Gastroesophageal sphincter (tissue), 4 donors: ENCODE data around the gene RFPL3. TPM values are rescaled to one million over a fixed set of nuclear protein-coding genes. Genes with fewer than 3 reads are reported as not detected.

Source experiments
- ATAC-seq: fragments of 150-250 bp; one replicate; pipeline ENCODE4 v1.9.1; 2016; ENCODE audit warnings: mild to moderate bottlenecking, moderate library complexity
- H3K27ac ChIP-seq, 4 donors: fragments of 200-600 bp; sonication (generic) in 3 of 4; 1 replicate in 3 of 4; 2 replicates in 1 of 4; pipeline ENCODE4 v1.5.1; 2016 to 2019
- H3K27me3 ChIP-seq: fragments of 200-600 bp; sonication (generic); one replicate; pipeline ENCODE4 v1.5.1; 2019
- H3K36me3 ChIP-seq, 2 donors: fragments of 200-600 bp; sonication (generic); one replicate each; pipeline ENCODE4 v1.5.1; 2019; ENCODE audit warnings: control low read depth in 1 of 2
- H3K4me1 ChIP-seq, 3 donors: fragments of 200-600 bp; sonication (generic); 1 replicate in 2 of 3; 2 replicates in 1 of 3; pipeline ENCODE4 v1.5.1; 2016 to 2019; ENCODE audit warnings: control low read depth in 2 of 3
- H3K4me3 ChIP-seq, 2 donors: fragments of 200-600 bp; sonication (generic); one replicate each; pipeline ENCODE4 v1.5.1; 2019; ENCODE audit warnings: mild to moderate bottlenecking in 1 of 2, moderate library complexity in 1 of 2
- H3K9me3 ChIP-seq, 3 donors: fragments of 200-600 bp; sonication (generic); one replicate each; pipeline ENCODE4 v1.5.1; 2017 to 2019; ENCODE audit warnings: control low read depth in 2 of 3
- EP300 ChIP-seq: sonication (generic); formaldehyde crosslinking; IDR thresholded peaks from one replicate; pipeline ENCODE4 v1.6.1; 2017; ENCODE audit warnings: antibody characterized with exemption, mild to moderate bottlenecking
- POLR2A ChIP-seq, 2 donors: fragments of 450-650 bp; IDR thresholded peaks; one replicate each; pipeline ENCODE4 v1.6.1; 2017; ENCODE audit warnings: antibody characterized with exemption in 2 of 2, mild to moderate bottlenecking in 2 of 2, moderate library complexity in 1 of 2
- POLR2AphosphoS5 ChIP-seq: sonication (generic); formaldehyde crosslinking; IDR thresholded peaks from one replicate; pipeline ENCODE4 v1.6.1; 2017; ENCODE audit warnings: antibody characterized with exemption
- WGBS, 2 donors: methylation state at CpG; one replicate each; pipeline ENCODE4 v1.1.5; 2018; ENCODE audit warnings: low coverage in 1 of 2; 5-methylcytosine and 5-hydroxymethylcytosine counted together
- total RNA-seq, 4 donors: library from RNA; depleted of rRNA; stranded (reverse); fragments of >200 nt; gene quantifications; one replicate each; pipeline ENCODE4 v1.1.0, GENCODE V29; 2016
- TF ChIP-seq, protein P1 (sequence below), 4 experiments: fragments of 200-600 bp in 2 of 4; fragments of 450-650 bp in 2 of 4; sonication (generic) in 1 of 4; IDR thresholded peaks; one replicate each; pipeline ENCODE4 v1.5.1; 2017 to 2019; ENCODE audit warnings: antibody characterized with exemption in 4 of 4, mild to moderate bottlenecking in 2 of 4, moderate library complexity in 2 of 4

The RFPL3 gene
- total RNA-seq, 4 donors from 2014 or later = not detected

DNA sequence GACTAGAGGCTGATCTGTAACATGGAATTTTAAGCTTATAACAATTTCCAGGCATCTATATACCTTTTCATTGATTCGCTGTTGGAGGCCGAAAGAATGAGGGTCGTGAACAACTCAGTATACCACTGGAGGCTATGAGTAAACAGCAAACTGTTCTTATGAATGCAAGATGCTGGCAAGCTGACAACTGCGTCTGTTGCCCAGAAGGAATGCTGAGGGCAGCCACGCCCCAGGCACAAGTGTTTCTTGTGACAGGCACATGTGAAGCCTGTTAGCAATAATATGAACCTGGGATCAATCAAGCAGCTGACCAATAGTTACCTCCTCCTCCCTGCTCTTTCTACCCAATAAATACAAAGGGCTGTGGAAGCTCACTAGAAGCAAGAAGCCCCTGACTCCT, 39.1 kb downstream of the RFPL3 start:
- WGBS, 2 donors = 80% methylated on average over 1 to 5 of the region's 5 CpGs
- ATAC-seq = no peak
- Histone ChIP-seq H3K4me1 (no peaks in the 10 kb centered on the region), H3K36me3 (peaks cover 12 to 100% of the 10 kb centered on the region in 2 donors), H3K27ac (no peak overlapping the region), H3K4me3 (no peak overlapping the region), H3K27me3 (no peaks in the 10 kb centered on the region), H3K9me3 (no peaks in the 10 kb centered on the region)
- TF ChIP-seq POLR2AphosphoS5 = no peak
- TF ChIP-seq, protein P1, sequence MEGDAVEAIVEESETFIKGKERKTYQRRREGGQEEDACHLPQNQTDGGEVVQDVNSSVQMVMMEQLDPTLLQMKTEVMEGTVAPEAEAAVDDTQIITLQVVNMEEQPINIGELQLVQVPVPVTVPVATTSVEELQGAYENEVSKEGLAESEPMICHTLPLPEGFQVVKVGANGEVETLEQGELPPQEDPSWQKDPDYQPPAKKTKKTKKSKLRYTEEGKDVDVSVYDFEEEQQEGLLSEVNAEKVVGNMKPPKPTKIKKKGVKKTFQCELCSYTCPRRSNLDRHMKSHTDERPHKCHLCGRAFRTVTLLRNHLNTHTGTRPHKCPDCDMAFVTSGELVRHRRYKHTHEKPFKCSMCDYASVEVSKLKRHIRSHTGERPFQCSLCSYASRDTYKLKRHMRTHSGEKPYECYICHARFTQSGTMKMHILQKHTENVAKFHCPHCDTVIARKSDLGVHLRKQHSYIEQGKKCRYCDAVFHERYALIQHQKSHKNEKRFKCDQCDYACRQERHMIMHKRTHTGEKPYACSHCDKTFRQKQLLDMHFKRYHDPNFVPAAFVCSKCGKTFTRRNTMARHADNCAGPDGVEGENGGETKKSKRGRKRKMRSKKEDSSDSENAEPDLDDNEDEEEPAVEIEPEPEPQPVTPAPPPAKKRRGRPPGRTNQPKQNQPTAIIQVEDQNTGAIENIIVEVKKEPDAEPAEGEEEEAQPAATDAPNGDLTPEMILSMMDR (IDR thresholded peaks at IDR 0.05) = no peak
- TF ChIP-seq EP300 = no peak

DNA sequence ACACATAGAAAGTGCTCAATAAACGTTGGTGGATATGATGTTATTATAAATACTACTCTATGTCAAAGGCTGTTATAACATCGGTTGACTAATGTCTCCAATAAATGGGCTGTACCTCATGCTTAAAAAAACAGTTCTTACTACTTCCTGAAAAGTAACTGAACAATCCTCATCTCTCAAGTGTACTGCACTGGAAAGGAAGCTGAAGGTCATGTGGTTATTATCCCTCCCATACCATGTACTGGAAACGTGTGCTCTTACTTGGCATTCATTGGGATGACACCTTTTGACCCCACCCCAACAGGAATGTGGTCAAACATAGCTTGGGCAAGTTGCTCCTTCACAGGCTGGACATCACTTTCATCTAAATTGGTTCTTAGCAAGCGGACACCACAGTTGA, 43.8 kb downstream of the RFPL3 start:
- Histone ChIP-seq H3K9me3 (no peaks in the 10 kb centered on the region), H3K4me3 (no peak overlapping the region), H3K36me3 (peaks cover 15 to 99% of the 10 kb centered on the region in 2 donors), H3K4me1 (no peaks in the 10 kb centered on the region), H3K27ac (no peak overlapping the region), H3K27me3 (no peaks in the 10 kb centered on the region)
- ATAC-seq = no peak
- TF ChIP-seq, protein P1 (IDR thresholded peaks at IDR 0.05) = no peak
- TF ChIP-seq EP300 (no peak), POLR2A (IDR thresholded peaks at IDR 0.05) (no peak), POLR2AphosphoS5 (no peak)
- 67 to 77% methylated on average over 3 to 4 of the region's 4 CpGs for WGBS, 2 donors

DNA sequence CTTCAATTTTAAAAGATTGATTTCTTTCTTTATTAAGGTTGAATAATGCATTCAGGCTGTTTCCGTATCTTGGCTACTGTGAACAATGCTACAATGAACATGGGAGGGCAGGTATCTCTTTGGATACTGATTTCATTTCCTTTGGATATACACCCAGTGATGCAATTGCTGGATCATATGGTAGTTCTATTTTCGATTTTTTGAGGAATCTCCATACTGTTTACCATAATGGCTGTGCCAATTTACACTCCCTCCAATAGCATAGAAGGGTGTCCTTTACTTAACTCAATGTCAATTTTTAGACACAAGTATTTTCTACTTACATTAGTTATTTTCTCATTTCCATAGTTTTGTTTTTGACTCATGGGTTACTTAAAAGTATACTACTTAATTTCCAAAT, 46.4 kb downstream of the RFPL3 start:
- Histone ChIP-seq H3K27me3 (no peaks in the 10 kb centered on the region), H3K4me3 (no peak overlapping the region), H3K9me3 (no peaks in the 10 kb centered on the region), H3K4me1 (peaks cover 0 to 10% (median 0%) of the 10 kb centered on the region in 3 donors), H3K36me3 (peaks cover 15 to 97% of the 10 kb centered on the region in 2 donors), H3K27ac (no peak overlapping the region)
- ATAC-seq = no peak
- WGBS, 2 donors = 76 to 88% methylated on average over 2 of the region's 2 CpGs
- TF ChIP-seq POLR2AphosphoS5 (no peak), POLR2A (IDR thresholded peaks at IDR 0.05) (no peak), EP300 (no peak)
- TF ChIP-seq, protein P1 (IDR thresholded peaks at IDR 0.05) = no peak

DNA sequence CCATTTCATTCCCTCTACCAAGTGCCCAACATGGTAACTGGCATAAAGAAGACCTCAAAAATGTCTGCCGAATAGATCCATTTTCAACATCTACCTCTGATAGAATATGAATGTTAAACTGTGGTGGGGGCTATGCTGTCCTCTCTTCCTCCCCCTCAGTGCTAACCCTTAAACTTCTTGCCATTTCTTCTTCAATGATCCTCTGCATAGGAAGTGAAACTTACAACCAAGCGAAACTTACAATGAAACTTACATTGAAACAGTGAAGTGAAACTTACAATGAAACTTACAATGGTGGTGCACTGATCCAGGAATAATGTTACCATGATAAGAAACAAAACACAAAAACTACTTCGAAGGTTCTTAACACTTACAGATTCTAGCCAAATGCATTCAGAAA, 49.6 kb downstream of the RFPL3 start:
- WGBS, 2 donors = 78 to 96% methylated on average over 3 of the region's 3 CpGs
- Histone ChIP-seq H3K27me3 (no peaks in the 10 kb centered on the region), H3K36me3 (peaks cover 0 to 64% of the 10 kb centered on the region in 2 donors), H3K4me3 (no peak overlapping the region), H3K9me3 (no peaks in the 10 kb centered on the region), H3K4me1 (peaks cover 6 to 34% (median 8%) of the 10 kb centered on the region in 3 donors), H3K27ac (no peak overlapping the region)
- ATAC-seq = no peak
- TF ChIP-seq POLR2AphosphoS5 (no peak), POLR2A (IDR thresholded peaks at IDR 0.05) (no peak), EP300 (no peak)
- TF ChIP-seq, protein P1 (IDR thresholded peaks at IDR 0.05) = no peak

DNA sequence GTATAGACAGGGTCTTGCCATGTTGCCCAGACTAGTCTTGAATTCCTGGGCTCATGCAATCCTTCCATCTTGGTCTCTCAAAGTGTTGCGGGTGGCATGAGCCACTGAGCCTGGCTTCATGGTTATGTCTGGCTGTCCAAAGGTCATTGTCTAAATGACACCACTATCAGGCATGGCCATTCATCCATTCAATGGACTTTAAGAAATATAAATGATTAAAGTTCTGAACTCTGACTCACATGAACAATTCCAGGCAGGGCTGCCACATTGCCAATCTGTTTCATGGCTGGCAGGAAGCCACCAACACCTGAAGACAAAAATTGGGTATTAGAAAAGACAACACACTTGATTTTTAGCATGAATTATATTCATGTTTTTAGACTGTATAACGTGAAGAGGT, 50.3 kb downstream of the RFPL3 start:
- ATAC-seq = no peak
- Histone ChIP-seq H3K27me3 (no peaks in the 10 kb centered on the region), H3K36me3 (peaks cover 0 to 58% of the 10 kb centered on the region in 2 donors), H3K4me1 (peaks cover 6 to 38% (median 8%) of the 10 kb centered on the region in 3 donors), H3K4me3 (no peak overlapping the region), H3K9me3 (no peaks in the 10 kb centered on the region), H3K27ac (no peak overlapping the region)
- 0 to 25% methylated on average over 1 of the region's 2 CpGs for WGBS, 2 donors
- TF ChIP-seq, protein P1 (IDR thresholded peaks at IDR 0.05) = no peak
- no peak for TF ChIP-seq POLR2A (IDR thresholded peaks at IDR 0.05)
- no peak for TF ChIP-seq EP300
- TF ChIP-seq POLR2AphosphoS5 = no peak
